ENCODE measurements around the gene SUN1.

The SUN1 gene

GRCh38 chr7:910931-911431, 78.7 kb downstream of the SUN1 start:
- TF ChIP-seq ZNF600 (tag by site-specific recombination; IDR thresholded peaks at IDR 0.05) = peak; percentile 74; the same call in 1 of the 2 replicates
- TF ChIP-seq ZNF148 (tag by site-specific recombination; IDR thresholded peaks at IDR 0.05; ENCODE audit: borderline replicate concordance) = no peak
- TF ChIP-seq TRIM28 (IDR thresholded peaks at IDR 0.05; ENCODE audit: borderline replicate concordance, low read length) = no peak
- no peak for TF ChIP-seq ZFP41 (tag by site-specific recombination; IDR thresholded peaks at IDR 0.05; ENCODE audit: borderline replicate concordance)
- H3K36me3 ChIP-seq (ENCODE audit: control insufficient read depth in 2 of 2, insufficient read depth in 1 of 2, low read length in 2 of 2) = no peaks in the 10 kb centered on the region
- H3K4me1 ChIP-seq (ENCODE audit: control insufficient read depth, insufficient read depth, low read length) = no peaks in the 10 kb centered on the region; the same call in 1 of the 2 replicates
- CTCF ChIA-PET = interaction anchor here (1.0 to 1.8 kb wide), 5 partner anchors 71 to 272 kb away, joined by 3 to 4 read pairs (median 3); partner anchors contain the start of gene CYP2W1
- POLR2A ChIA-PET = no interaction called here
- H3K9me3 ChIP-seq (ENCODE audit: control insufficient read depth, insufficient read depth, low read depth, low read length) = no peaks in the 10 kb centered on the region
- H3K4me3 ChIP-seq (ENCODE audit: low read depth, low read length) = no peak overlapping the region
- no peak overlapping the region for H3K27ac ChIP-seq (ENCODE audit: extremely low read depth, low read depth, low read length)

GRCh38 chr7:911791-912480, 79.7 kb downstream of the SUN1 start:
- ChIA-PET CTCF (no interaction called here), POLR2A (interaction anchor here (1.0 kb wide), 1 partner anchor 64 kb away, joined by 3 read pairs; the partner anchor contains the start of gene COX19)
- H3K9me3 ChIP-seq (ENCODE audit: control insufficient read depth, insufficient read depth, low read depth, low read length) = no peaks in the 10 kb centered on the region
- no peaks in the 10 kb centered on the region for H3K36me3 ChIP-seq (ENCODE audit: control insufficient read depth in 2 of 2, insufficient read depth in 1 of 2, low read length in 2 of 2)
- H3K27ac ChIP-seq (ENCODE audit: extremely low read depth, low read depth, low read length) = no peak overlapping the region
- no peak overlapping the region for H3K4me3 ChIP-seq (ENCODE audit: low read depth, low read length)
- no peaks in the 10 kb centered on the region; the same call in 1 of the 2 replicates for H3K4me1 ChIP-seq (ENCODE audit: control insufficient read depth, insufficient read depth, low read length)
- no peak for TF ChIP-seq ZNF791 (tag by site-specific recombination; IDR thresholded peaks at IDR 0.05)
- TF ChIP-seq ZNF248 (tag by site-specific recombination; IDR thresholded peaks at IDR 0.05) = no peak
- no peak for TF ChIP-seq ZBTB8A (tag by site-specific recombination; IDR thresholded peaks at IDR 0.05)
- no peak for TF ChIP-seq ZNF157 (tag by site-specific recombination; IDR thresholded peaks at IDR 0.05)
- TF ChIP-seq GFI1B (tag by site-specific recombination; IDR thresholded peaks at IDR 0.05) = no peak

GRCh38 chr7:913736-914520, 81.7 kb downstream of the SUN1 start:
- H3K4me1 ChIP-seq (ENCODE audit: control insufficient read depth, insufficient read depth, low read length) = no peaks in the 10 kb centered on the region; the same call in 1 of the 2 replicates
- no peaks in the 10 kb centered on the region for H3K36me3 ChIP-seq (ENCODE audit: control insufficient read depth in 2 of 2, insufficient read depth in 1 of 2, low read length in 2 of 2)
- H3K4me3 ChIP-seq (ENCODE audit: low read depth, low read length) = no peak overlapping the region
- POLR2A ChIA-PET = no interaction called here
- TF ChIP-seq ZFP41 (tag by site-specific recombination; IDR thresholded peaks at IDR 0.05; ENCODE audit: borderline replicate concordance) = no peak
- TF ChIP-seq FEZF1 (tag by site-specific recombination; IDR thresholded peaks at IDR 0.05) = no peak
- no peak for TF ChIP-seq ZSCAN16 (tag by site-specific recombination; IDR thresholded peaks at IDR 0.05)
- H3K9me3 ChIP-seq (ENCODE audit: control insufficient read depth, insufficient read depth, low read depth, low read length) = no peaks in the 10 kb centered on the region
- CTCF ChIA-PET = interaction anchor here (0.6 kb wide), 1 partner anchor 40 kb away, joined by 3 read pairs; no protein-coding TSS in a partner anchor
- H3K27ac ChIP-seq (ENCODE audit: extremely low read depth, low read depth, low read length) = no peak overlapping the region

- Histone ChIP-seq H3K36me3 (ENCODE audit: control insufficient read depth in 2 of 2, insufficient read depth in 1 of 2, low read length in 2 of 2) (no peaks in the 10 kb centered on the region), H3K9me3 (ENCODE audit: control insufficient read depth, insufficient read depth, low read depth, low read length) (no peaks in the 10 kb centered on the region), H3K4me1 (ENCODE audit: control insufficient read depth, insufficient read depth, low read length) (no peaks in the 10 kb centered on the region), H3K27ac (ENCODE audit: extremely low read depth, low read depth, low read length) (no peak overlapping the region), H3K4me3 (ENCODE audit: low read depth, low read length) (no peak overlapping the region)
- ChIA-PET CTCF (no interaction called here), POLR2A (no interaction called here)
- TF ChIP-seq ZNF138 (tag by site-specific recombination; IDR thresholded peaks at IDR 0.05; ENCODE audit: borderline replicate concordance) = no peak
- no peak for TF ChIP-seq INSM2 (tag by site-specific recombination; IDR thresholded peaks at IDR 0.05)
- TF ChIP-seq SP7 (tag by site-specific recombination; IDR thresholded peaks at IDR 0.05) = no peak
These were observed 82.4 kb downstream of the SUN1 start for GRCh38 chr7:914521-915194.

All from HEK293 (cell line).